ENCODE measurements around the gene LMO1.

GRCh38 chr11:8290081-8290810 is 26.6 kb upstream of the LMO1 start:
- TF ChIP-seq, protein P1, sequence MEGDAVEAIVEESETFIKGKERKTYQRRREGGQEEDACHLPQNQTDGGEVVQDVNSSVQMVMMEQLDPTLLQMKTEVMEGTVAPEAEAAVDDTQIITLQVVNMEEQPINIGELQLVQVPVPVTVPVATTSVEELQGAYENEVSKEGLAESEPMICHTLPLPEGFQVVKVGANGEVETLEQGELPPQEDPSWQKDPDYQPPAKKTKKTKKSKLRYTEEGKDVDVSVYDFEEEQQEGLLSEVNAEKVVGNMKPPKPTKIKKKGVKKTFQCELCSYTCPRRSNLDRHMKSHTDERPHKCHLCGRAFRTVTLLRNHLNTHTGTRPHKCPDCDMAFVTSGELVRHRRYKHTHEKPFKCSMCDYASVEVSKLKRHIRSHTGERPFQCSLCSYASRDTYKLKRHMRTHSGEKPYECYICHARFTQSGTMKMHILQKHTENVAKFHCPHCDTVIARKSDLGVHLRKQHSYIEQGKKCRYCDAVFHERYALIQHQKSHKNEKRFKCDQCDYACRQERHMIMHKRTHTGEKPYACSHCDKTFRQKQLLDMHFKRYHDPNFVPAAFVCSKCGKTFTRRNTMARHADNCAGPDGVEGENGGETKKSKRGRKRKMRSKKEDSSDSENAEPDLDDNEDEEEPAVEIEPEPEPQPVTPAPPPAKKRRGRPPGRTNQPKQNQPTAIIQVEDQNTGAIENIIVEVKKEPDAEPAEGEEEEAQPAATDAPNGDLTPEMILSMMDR (IDR thresholded peaks at IDR 0.05), result no peak
- no peak for TF ChIP-seq POLR2A (IDR thresholded peaks at IDR 0.05)

Data from testis (tissue), 2 donors.